OCI-LY7 (cell line): ENCODE measurements around the gene ARV1. TPM values are rescaled to one million over a fixed set of nuclear protein-coding genes. Genes with fewer than 3 reads are reported as not detected.
"Not testable (repeated sequence)": the region's sequence is repeated elsewhere in the genome, so short reads cannot be mapped to it uniquely, and the experiment has no call there.

Source experiments
- BruUV-seq: library from RNA; stranded (reverse); fragments of 400-500 nt; replicated peaks from 2 replicates; lab custom pipeline; 2021; lab: Mats Ljungman, UMichigan
- CTCF ChIA-PET: fragments of 300-600 bp; sonication (Branson Sonifier 250); formaldehyde crosslinking; loops from one replicate; lab custom pipeline; 2022; ENCODE audit warnings: antibody characterized with exemption; ENCODE audit not compliant: unreplicated experiment; lab: Charles Lee
- POLR2A ChIA-PET: fragments of 300-600 bp; sonication (Branson Sonifier 250); formaldehyde crosslinking; loops from one replicate; lab custom pipeline; 2022; ENCODE audit warnings: antibody characterized with exemption; lab: Charles Lee
- DNase-seq: peaks from one replicate; pipeline ENCODE4 v3.0.0-alpha.2; 2015; ENCODE audit warnings: low spot score
- H2AFZ ChIP-seq: fragments of 200-600 bp; sonication (generic), shearing (Covaris generic); 2 replicates; pipeline ENCODE4 v1.6.1; 2014; ENCODE audit warnings: mild to moderate bottlenecking, antibody characterized with exemption, low read length, moderate library complexity
- H3K27ac ChIP-seq: fragments of 200-600 bp; sonication (generic); 2 replicates; pipeline ENCODE4 v1.5.1; 2014; ENCODE audit warnings: mixed run types, low read depth, mild to moderate bottlenecking, moderate library complexity, low read length, inconsistent platforms; ENCODE audit not compliant: poor library complexity, severe bottlenecking
- H3K36me3 ChIP-seq: fragments of 200-600 bp; sonication (generic); 2 replicates; pipeline ENCODE4 v1.6.1; 2014; ENCODE audit warnings: mild to moderate bottlenecking, antibody characterized with exemption, low read length, moderate library complexity, mixed read lengths; ENCODE audit not compliant: insufficient read depth
- H3K4me1 ChIP-seq: fragments of 200-600 bp; sonication (generic); 2 replicates; pipeline ENCODE4 v1.5.1; 2014; ENCODE audit warnings: mild to moderate bottlenecking, low read length; ENCODE audit not compliant: insufficient read depth, poor library complexity, severe bottlenecking
- H3K4me2 ChIP-seq: fragments of 200-600 bp; sonication (generic); 2 replicates; pipeline ENCODE4 v1.6.1; 2014; ENCODE audit warnings: mild to moderate bottlenecking, low read length
- H3K4me3 ChIP-seq: fragments of 200-600 bp; sonication (generic); 2 replicates; pipeline ENCODE4 v1.5.1; 2014; ENCODE audit warnings: mild to moderate bottlenecking, low read depth, low read length; ENCODE audit not compliant: poor library complexity, severe bottlenecking
- H3K79me2 ChIP-seq: fragments of 200-600 bp; sonication (generic); 2 replicates; pipeline ENCODE4 v1.6.1; 2016; ENCODE audit warnings: low read depth, mild to moderate bottlenecking, low read length, moderate library complexity, mixed read lengths; ENCODE audit not compliant: insufficient read depth
- H3K9me2 ChIP-seq: fragments of 200-600 bp; sonication (generic); 2 replicates; pipeline ENCODE4 v1.6.1; 2016; ENCODE audit warnings: mild to moderate bottlenecking, low read length, mixed read lengths; ENCODE audit not compliant: insufficient read depth
- H3K9me3 ChIP-seq: fragments of 200-600 bp; sonication (generic); 2 replicates; pipeline ENCODE4 v1.6.1; 2014; ENCODE audit warnings: mild to moderate bottlenecking, mixed run types, low read length, mixed read lengths
- H4K20me1 ChIP-seq: fragments of 200-600 bp; sonication (generic); 2 replicates; pipeline ENCODE4 v1.6.1; 2014; ENCODE audit warnings: mild to moderate bottlenecking, antibody characterized with exemption, low read length, moderate library complexity, mixed read lengths; ENCODE audit not compliant: insufficient read depth
- CTCF ChIP-seq: fragments of 200-600 bp; sonication (generic); conservative IDR thresholded peaks from 2 replicates; pipeline ENCODE4 v1.5.1; 2014; ENCODE audit warnings: mild to moderate bottlenecking, antibody characterized with exemption, low read length, moderate library complexity, mixed read lengths
- EZH2phosphoT487 ChIP-seq: fragments of 200-600 bp; sonication (generic); IDR thresholded peaks from 2 replicates; pipeline ENCODE4 v1.6.1; 2018; ENCODE audit warnings: low read depth, borderline replicate concordance, mild to moderate bottlenecking, mixed run types, antibody characterized with exemption, low read length, moderate library complexity, mixed read lengths
- intact Hi-C: fragments of 100-400 bp; cut with micrococcal nuclease; formaldehyde crosslinking; loops from one replicate; pipeline ENCODE4 v1.10.0; 2022; ENCODE audit not compliant: unreplicated experiment
- total RNA-seq, 2 experiments: library from RNA; depleted of rRNA in 1 of 2; stranded (reverse); fragments of >200 nt in 1 of 2; shearing (Covaris generic) in 1 of 2; gene quantifications; 2 replicates each; pipeline ENCODE4 v1.2.3, GENCODE V29; 2014 to 2022

ARV1 gene
- total RNA-seq, 2 experiments from 2014 or later = 15.1 to 21.2 TPM

GRCh38 chr1:230983811-230984210 is 4.9 kb downstream of the ARV1 start:
- CTCF ChIA-PET = no interaction called here
- no peaks in the 10 kb centered on the region; the same call in none of the 2 replicates for H4K20me1 ChIP-seq
- no peak overlapping the region for H3K4me2 ChIP-seq
- no peaks in the 10 kb centered on the region for H3K9me3 ChIP-seq
- no peak for TF ChIP-seq CTCF
- TF ChIP-seq EZH2phosphoT487 = no peak
- no peak overlapping the region for H3K4me3 ChIP-seq
- no peaks in the 10 kb centered on the region for H3K9me2 ChIP-seq
- H3K36me3 ChIP-seq = peaks cover 17% of the 10 kb centered on the region
- POLR2A ChIA-PET = interaction anchor here (0.7 kb wide), 1 partner anchor 26 kb away, joined by 6 read pairs; no protein-coding TSS in a partner anchor
- no peak overlapping the region for H2AFZ ChIP-seq
- peaks cover 19% of the 10 kb centered on the region for H3K4me1 ChIP-seq
- intact Hi-C loops = no loop called here
- no peak for DNase-seq
- H3K79me2 ChIP-seq = peaks cover 20% of the 10 kb centered on the region; the same call in 1 of the 2 replicates
- no peak overlapping the region for H3K27ac ChIP-seq
- no TSS peak for BruUV-seq

GRCh38 chr1:230984622-230985515 is 6.0 kb downstream of the ARV1 start:
- CTCF ChIA-PET, H4K20me1 ChIP-seq, DNase-seq, H3K27ac ChIP-seq, POLR2A ChIA-PET, H3K9me2 ChIP-seq, H3K9me3 ChIP-seq, H2AFZ ChIP-seq, H3K4me2 ChIP-seq, BruUV-seq, H3K4me3 ChIP-seq, intact Hi-C loops: not testable (repeated sequence)
- peaks cover 13% of the 10 kb centered on the region; the same call in 1 of the 2 replicates for H3K79me2 ChIP-seq
- peaks cover 18% of the 10 kb centered on the region for H3K4me1 ChIP-seq
- peaks cover 27% of the 10 kb centered on the region for H3K36me3 ChIP-seq

GRCh38 chr1:230985711-230986110 is 6.8 kb downstream of the ARV1 start:
- intact Hi-C loops = no loop called here
- no peaks in the 10 kb centered on the region for H3K9me3 ChIP-seq
- no peak for DNase-seq
- H3K4me2 ChIP-seq = no peak overlapping the region
- H3K4me3 ChIP-seq = no peak overlapping the region
- no peaks in the 10 kb centered on the region; the same call in 1 of the 2 replicates for H4K20me1 ChIP-seq
- H3K4me1 ChIP-seq = peaks cover 10% of the 10 kb centered on the region
- POLR2A ChIA-PET = no interaction called here
- CTCF ChIA-PET = no interaction called here
- peaks cover 5% of the 10 kb centered on the region; the same call in 1 of the 2 replicates for H3K79me2 ChIP-seq
- H3K27ac ChIP-seq = no peak overlapping the region
- H2AFZ ChIP-seq = no peak overlapping the region
- BruUV-seq = no TSS peak
- TF ChIP-seq EZH2phosphoT487 = no peak
- no peak for TF ChIP-seq CTCF
- peaks cover 30% of the 10 kb centered on the region for H3K36me3 ChIP-seq
- no peaks in the 10 kb centered on the region for H3K9me2 ChIP-seq
